GM12878 (cell line): ENCODE results near the gene NDUFA7. TPM values are rescaled to one million over a fixed set of nuclear protein-coding genes. Genes with fewer than 3 reads are reported as not detected.

Source experiments
- ATAC-seq: fragments of 200-7000 bp; cut with Tn5 transposase; 3 replicates; pipeline ENCODE4 v1.9.1; 2020; ENCODE audit warnings: mild to moderate bottlenecking, moderate library complexity
- Bru-seq: library from RNA; stranded (reverse); fragments of 400-500 nt; gene quantifications from one replicate; lab custom pipeline; 2021; lab: Mats Ljungman, UMichigan
- BruChase-seq, 2 experiments: library from RNA; stranded (reverse); fragments of 400-500 nt; gene quantifications; one replicate each; lab custom pipeline; 2021; lab: Mats Ljungman, UMichigan
- BruUV-seq: library from RNA; stranded (reverse); fragments of 400-500 nt; replicated peaks from 2 replicates; lab custom pipeline; 2021; lab: Mats Ljungman, UMichigan
- CTCF ChIA-PET: fragments of 300-600 bp; sonication (Branson Sonifier 250); formaldehyde crosslinking; extraction: SDS; loops from one replicate; lab custom pipeline; 2021; ENCODE audit warnings: inconsistent platforms; lab: Yijun Ruan, JAX
- POLR2A ChIA-PET: fragments of 350-600 bp; formaldehyde crosslinking; extraction: SDS; loops from one replicate; lab custom pipeline; 2021; ENCODE audit warnings: inconsistent platforms; lab: Charles Lee
- RAD21 ChIA-PET: fragments of 300-600 bp; sonication (Branson Sonifier 250); formaldehyde crosslinking; loops from one replicate; lab custom pipeline; 2023; ENCODE audit warnings: antibody characterized with exemption; ENCODE audit not compliant: unreplicated experiment; lab: Charles Lee
- SMC1A ChIA-PET: fragments of 300-600 bp; sonication (Branson Sonifier 250); formaldehyde crosslinking; loops from one replicate; lab custom pipeline; 2023; ENCODE audit not compliant: unreplicated experiment, uncharacterized antibody; lab: Charles Lee
- DNase-seq: peaks from one replicate; pipeline ENCODE4 v3.0.0-alpha.2; 2011; ENCODE audit warnings: low read depth, low spot score
- FAIRE-seq: peaks from 3 replicates; lab custom pipeline; 2011; peaks lifted over from hg19 to GRCh38; lab: Jason Lieb, UNC
- H2AFZ ChIP-seq: 2 replicates; pipeline ENCODE4 v1.6.0; 2011; ENCODE audit warnings: low read depth, low read length, control low read depth; ENCODE audit not compliant: control insufficient read depth
- H3K27ac ChIP-seq: 2 replicates; pipeline ENCODE4 v1.5.1; 2011; ENCODE audit warnings: control low read depth; ENCODE audit not compliant: control insufficient read depth, insufficient read depth
- H3K27me3 ChIP-seq, 2 experiments: replicated peaks in 1 of 2; 2 replicates each; pipeline versions ENCODE4 v1.6.0 to v1.6.1; 2011; ENCODE audit warnings: low read length in 1 of 2; ENCODE audit not compliant: control insufficient read depth in 2 of 2, insufficient read depth in 2 of 2
- H3K36me3 ChIP-seq, 2 experiments: 2 replicates each; pipeline ENCODE4 v1.5.1; 2011; ENCODE audit warnings: low read length in 1 of 2; ENCODE audit not compliant: control insufficient read depth in 2 of 2, insufficient read depth in 2 of 2
- H3K4me1 ChIP-seq: 2 replicates; pipeline ENCODE4 v1.6.1; 2011; ENCODE audit warnings: mild to moderate bottlenecking, low read length, moderate library complexity, mixed read lengths; ENCODE audit not compliant: control insufficient read depth, insufficient read depth
- H3K4me2 ChIP-seq: 2 replicates; pipeline ENCODE4 v1.6.0; 2011; ENCODE audit warnings: control low read depth; ENCODE audit not compliant: control insufficient read depth, insufficient read depth
- H3K4me3 ChIP-seq: fragments of 200-600 bp; sonication (generic); 2 replicates; pipeline ENCODE4 v1.5.1; 2016
- H3K79me2 ChIP-seq: 2 replicates; pipeline ENCODE4 v1.6.0; 2011; ENCODE audit warnings: low read length; ENCODE audit not compliant: control insufficient read depth, insufficient read depth
- H3K9ac ChIP-seq: 2 replicates; pipeline ENCODE4 v1.8.0; 2011; ENCODE audit warnings: low read length, control low read depth, mixed read lengths; ENCODE audit not compliant: control insufficient read depth, insufficient read depth
- H3K9me3 ChIP-seq: replicated peaks from 3 replicates; pipeline ENCODE4 v1.5.1; 2011; ENCODE audit warnings: mild to moderate bottlenecking, low read length; ENCODE audit not compliant: control insufficient read depth, insufficient read depth
- H4K20me1 ChIP-seq: 2 replicates; pipeline ENCODE4 v1.6.0; 2011; ENCODE audit not compliant: control insufficient read depth, insufficient read depth
- CHD4 ChIP-seq: fragments of 200-600 bp; sonication (generic); IDR thresholded peaks from 2 replicates; pipeline ENCODE4 v1.6.1; 2016; ENCODE audit warnings: mild to moderate bottlenecking
- KDM1A ChIP-seq: fragments of 200-600 bp; sonication (generic); IDR thresholded peaks from 2 replicates; pipeline ENCODE4 v1.6.1; 2016; ENCODE audit warnings: borderline replicate concordance
- MTA3 ChIP-seq: IDR thresholded peaks from 2 replicates; pipeline ENCODE4 v1.6.1; 2012; ENCODE audit warnings: low read length, inconsistent platforms, borderline replicate concordance
- MXI1 ChIP-seq: fragments of 150-350 bp; IDR thresholded peaks from 2 replicates; pipeline ENCODE4 v1.6.1; 2011; ENCODE audit warnings: low read depth, mild to moderate bottlenecking, inconsistent platforms, low read length, improper control_type of control experiment
- POLR2AphosphoS2 ChIP-seq: IDR thresholded peaks from 2 replicates; pipeline ENCODE4 v1.6.1; 2011; ENCODE audit warnings: low read depth, mild to moderate bottlenecking, low read length, improper control_type of control experiment, moderate library complexity
- TCF12 ChIP-seq: IDR thresholded peaks from 2 replicates; pipeline ENCODE4 v1.6.1; 2011; ENCODE audit warnings: low read depth, mild to moderate bottlenecking, low read length
- ZNF207 ChIP-seq: fragments of 450-650 bp; IDR thresholded peaks from 2 replicates; pipeline ENCODE4 v1.6.1; 2014; ENCODE audit warnings: antibody characterized with exemption, mild to moderate bottlenecking, borderline replicate concordance
- WGBS: methylation state at CpG from one replicate; pipeline ENCODE4 v1.1.6; 2016; ENCODE audit warnings: low lambda C conversion rate; ENCODE audit not compliant: insufficient replicate concordance, insufficient coverage; ENCODE audit errors: missing lambda C conversion rate; 5-methylcytosine and 5-hydroxymethylcytosine counted together
- in situ Hi-C: fragments of 300-500 bp; cut with MboI; formaldehyde crosslinking; loops from 9 replicates; pipeline ENCODE4 v1.14.3; 2018; ENCODE audit warnings: mixed read lengths
- intact Hi-C: fragments of 100-400 bp; cut with micrococcal nuclease; formaldehyde crosslinking; loops from one replicate; pipeline ENCODE4 v1.14.2; 2022; ENCODE audit not compliant: unreplicated experiment
- long read RNA-seq, 2 experiments: library from polyadenylated mRNA; unstranded; transcript quantifications; one replicate each; pipeline ENCODE4 v2.0.0, GENCODE V29; 2019 to 2020
- polyA minus RNA-seq, 3 experiments: library from RNA; depleted of rRNA, polyadenylated mRNA; stranded (reverse); fragments of >200 nt; gene quantifications; 2 replicates each; pipeline ENCODE4 v1.2.3, GENCODE V29; 2011
- polyA plus RNA-seq, 11 experiments: library from polyadenylated mRNA; depleted of rRNA in 4 of 11; unstranded in 6 of 11; stranded (reverse) in 5 of 11; fragments of >200 nt; fragmentation: Nextera tagmentation in 4 of 11; fragmentation: Illumina TruSeq in 1 of 11; extraction: Ambion mirVana in 4 of 11; extraction: Trizol in 1 of 11; gene quantifications; 1 replicate in 1 of 11; 2 replicates in 10 of 11; pipeline versions ENCODE4 v1.2.1 to v1.2.3, GENCODE V29; 2011 to 2016; ENCODE audit warnings: inconsistent platforms in 2 of 11, missing spikeins in 2 of 11, low read depth in 1 of 11
- total RNA-seq, 4 experiments: library from RNA; depleted of rRNA in 3 of 4; stranded (reverse); fragments of >200 nt in 3 of 4; fragmentation: Illumina TruSeq in 1 of 4; extraction: Trizol in 1 of 4; gene quantifications; 2 replicates each; pipeline versions ENCODE4 v1.2.1 to v1.2.3, GENCODE V29; 2013 to 2021
- TF ChIP-seq, protein P1 (sequence below): fragments of 450-650 bp; IDR thresholded peaks from 2 replicates; pipeline ENCODE4 v1.6.1; 2017; ENCODE audit warnings: low read depth, mild to moderate bottlenecking, moderate library complexity
- TF ChIP-seq, protein P2 (sequence below): fragments of 150-350 bp; IDR thresholded peaks from 2 replicates; pipeline ENCODE4 v1.6.1; 2014; ENCODE audit warnings: mild to moderate bottlenecking, low read depth, low read length
- TF ChIP-seq, protein P3 (sequence below): fragments of 450-650 bp; IDR thresholded peaks from 2 replicates; pipeline ENCODE4 v1.6.1; 2018; ENCODE audit warnings: borderline replicate concordance, mild to moderate bottlenecking; ENCODE audit not compliant: partially characterized antibody

NDUFA7 gene
- total RNA-seq (2013; cell fraction: nucleolus; rRNA removed) = 15.0 and 21.4 TPM in 2 replicates
- total RNA-seq (2014; rRNA removed) (117 and 143 TPM in 2 replicates), total RNA-seq (2014; rRNA removed; fragmentation: Illumina TruSeq; extraction: Trizol) (123 and 132 TPM in 2 replicates), total RNA-seq (2021) (79.0 and 86.3 TPM in 2 replicates), polyA plus RNA-seq (2011; rRNA removed) (44.7 and 94.1 TPM in 2 replicates), polyA plus RNA-seq (2014; fragmentation: Illumina TruSeq; extraction: Trizol) (52.0 and 171 TPM in 2 replicates), polyA plus RNA-seq (2014; fragmentation: Nextera tagmentation; extraction: Ambion mirVana) (100 to 1,000 TPM; 277 to 360 TPM), polyA plus RNA-seq (2014; rRNA removed) (178 and 192 TPM in 2 replicates), polyA plus RNA-seq (2016; fragmentation: Nextera tagmentation; extraction: Ambion mirVana) (100 to 1,000 TPM; 249 to 253 TPM), polyA minus RNA-seq (2011; rRNA and poly(A)+ RNA removed) (41.5 and 84.3 TPM in 2 replicates), Bru-seq, nascent RNA (percentile 71 among the genes with signal in this experiment), BruChase-seq, experiment 1, labeled RNA remaining after a 6-hour chase (percentile 78 among the genes with signal in this experiment), BruChase-seq, experiment 2, labeled RNA remaining after a 2-hour chase (percentile 63 among the genes with signal in this experiment)
- polyA plus RNA-seq (2011; ENCODE audit: low read depth) = 198 TPM
- 121 and 166 TPM in 2 replicates for polyA plus RNA-seq (2011; cell fraction: cytosol; rRNA removed)
- polyA plus RNA-seq (2011; cell fraction: nucleus; rRNA removed) = 70.6 and 105 TPM in 2 replicates
- 87.4 and 102 TPM in 2 replicates for polyA plus RNA-seq (2012)
- 38.0 and 51.8 TPM in 2 replicates for polyA minus RNA-seq (2011; cell fraction: cytosol; rRNA and poly(A)+ RNA removed)
- 13.9 and 26.2 TPM in 2 replicates for polyA minus RNA-seq (2011; cell fraction: nucleus; rRNA and poly(A)+ RNA removed)
- long read RNA-seq, experiment 1, transcript NDUFA7-201 (4 exons, 601 nt) = major isoform, 73 of 73 reads
- long read RNA-seq, experiment 1, partial matches to known transcripts = 0 of 73 reads
- long read RNA-seq, experiment 1, other reads (novel, unspliced or antisense) = 0 of 73 reads
- long read RNA-seq, experiment 2, transcript NDUFA7-202 (5 exons, 569 nt) = minor isoform, 6 of 121 reads
- long read RNA-seq, experiment 2, transcript NDUFA7-201 (4 exons, 601 nt) = major isoform, 114 of 121 reads
- long read RNA-seq, experiment 2, partial matches to known transcripts = 1 of 121 reads
- long read RNA-seq, experiment 2, other reads (novel, unspliced or antisense) = 0 of 121 reads

DNA sequence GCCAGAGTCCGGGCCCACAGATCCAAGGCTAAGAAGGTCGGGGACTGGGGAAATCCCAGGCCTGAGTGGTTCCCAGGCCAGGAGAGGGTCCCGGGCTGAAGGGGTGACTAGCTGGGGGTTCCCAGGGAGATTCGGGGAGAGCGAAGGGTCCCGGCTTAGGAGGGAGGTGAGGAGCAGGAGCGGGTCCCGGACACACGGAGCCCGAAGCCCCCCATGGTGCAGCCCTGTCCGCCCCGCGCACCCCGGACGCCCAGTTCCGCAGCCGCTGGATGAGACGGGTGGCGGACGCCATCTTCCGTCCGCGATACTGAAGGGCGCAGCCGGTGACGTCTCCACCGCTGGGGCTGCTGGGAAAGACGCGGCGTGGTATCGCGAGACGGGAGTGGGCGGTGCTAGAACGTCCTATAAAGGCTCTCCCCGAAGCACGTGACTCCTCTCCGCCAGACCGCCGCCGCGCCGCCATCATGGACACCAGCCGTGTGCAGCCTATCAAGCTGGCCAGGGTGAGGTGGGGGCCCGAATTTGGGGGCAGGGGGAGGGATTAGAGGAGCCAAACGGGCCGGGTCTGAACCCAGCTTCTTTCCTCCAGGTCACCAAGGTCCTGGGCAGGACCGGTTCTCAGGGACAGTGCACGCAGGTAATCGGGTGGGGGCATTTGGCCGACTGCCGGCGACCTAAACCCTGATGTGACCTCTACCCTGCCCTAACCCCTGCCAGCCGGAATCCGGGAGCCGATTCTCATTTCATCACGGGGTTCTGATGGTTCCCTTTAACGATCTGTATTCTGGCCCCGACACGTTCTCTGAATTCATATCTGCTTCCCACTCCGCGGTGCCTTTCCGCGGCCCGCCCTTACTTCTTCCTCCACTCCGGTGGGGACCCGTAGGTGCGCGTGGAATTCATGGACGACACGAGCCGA lies at the start of gene NDUFA7, which contains the start of gene RPS28:
Gene NDUFA7 (minus strand): TSS at position 309 of the 919 bp plus-strand sequence. CDS start 17 bp downstream, at position 292.
Gene RPS28 (plus strand): TSS at position 430 of the 919 bp plus-strand sequence. CDS start 35 bp downstream, at position 465.
- ChIA-PET RAD21 (interaction anchor here (0.7 to 1.9 kb wide), 2 partner anchors 163 to 378 kb away, joined by 3 to 4 read pairs; partner anchors contain the start of gene TIMM44), SMC1A (interaction anchor here (1.3 to 1.4 kb wide), 3 partner anchors 42 to 54 kb away, joined by 3 to 6 read pairs (median 3); no protein-coding TSS in a partner anchor), CTCF (interaction anchor here (0.8 to 1.7 kb wide), 4 partner anchors 15 to 111 kb away, joined by 3 to 6 read pairs (median 4); no protein-coding TSS in a partner anchor), POLR2A (interaction anchor here (0.9 to 1.4 kb wide), 3 partner anchors 10 to 193 kb away, joined by 3 to 4 read pairs (median 3); partner anchors contain the start of gene ZNF414)
- intact Hi-C loops (loop anchor here (5.0 kb wide), 1 partner anchor 54 kb away; no protein-coding TSS in a partner anchor), in situ Hi-C loops (no loop called here)
- Histone ChIP-seq H2AFZ (peak within 1 kb of the TSS; percentile 88), H3K4me1 (peaks cover 21% of the 10 kb centered on the region), H3K36me3 (peaks cover 5 to 10% of the 10 kb centered on the region in 2 experiments), H3K4me3 (peak within 1 kb of the TSS; percentile 98), H3K9me3 (no peaks in the 10 kb centered on the region), H4K20me1 (no peaks in the 10 kb centered on the region), H3K27ac (peak within 1 kb of the TSS; percentile 84), H3K27me3 (no peaks in the 10 kb centered on the region), H3K79me2 (peaks cover 36% of the 10 kb centered on the region), H3K9ac (peak within 1 kb of the TSS; percentile 93), H3K4me2 (peak within 1 kb of the TSS; percentile 97)
- BruUV-seq = TSS peak; percentile 96
- FAIRE-seq (peak; percentile 87), DNase-seq (peak; percentile 91), ATAC-seq (peak; percentile 90)
- under 1% methylated on average over 63 of the region's 72 CpGs for WGBS
- TF ChIP-seq TCF12 = 0 out of 2 replicates have a peak, but pooled peaks have one; percentile 45
- TF ChIP-seq, protein P1, sequence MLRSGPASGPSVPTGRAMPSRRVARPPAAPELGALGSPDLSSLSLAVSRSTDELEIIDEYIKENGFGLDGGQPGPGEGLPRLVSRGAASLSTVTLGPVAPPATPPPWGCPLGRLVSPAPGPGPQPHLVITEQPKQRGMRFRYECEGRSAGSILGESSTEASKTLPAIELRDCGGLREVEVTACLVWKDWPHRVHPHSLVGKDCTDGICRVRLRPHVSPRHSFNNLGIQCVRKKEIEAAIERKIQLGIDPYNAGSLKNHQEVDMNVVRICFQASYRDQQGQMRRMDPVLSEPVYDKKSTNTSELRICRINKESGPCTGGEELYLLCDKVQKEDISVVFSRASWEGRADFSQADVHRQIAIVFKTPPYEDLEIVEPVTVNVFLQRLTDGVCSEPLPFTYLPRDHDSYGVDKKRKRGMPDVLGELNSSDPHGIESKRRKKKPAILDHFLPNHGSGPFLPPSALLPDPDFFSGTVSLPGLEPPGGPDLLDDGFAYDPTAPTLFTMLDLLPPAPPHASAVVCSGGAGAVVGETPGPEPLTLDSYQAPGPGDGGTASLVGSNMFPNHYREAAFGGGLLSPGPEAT = peak; percentile 96
- TF ChIP-seq, protein P2, sequence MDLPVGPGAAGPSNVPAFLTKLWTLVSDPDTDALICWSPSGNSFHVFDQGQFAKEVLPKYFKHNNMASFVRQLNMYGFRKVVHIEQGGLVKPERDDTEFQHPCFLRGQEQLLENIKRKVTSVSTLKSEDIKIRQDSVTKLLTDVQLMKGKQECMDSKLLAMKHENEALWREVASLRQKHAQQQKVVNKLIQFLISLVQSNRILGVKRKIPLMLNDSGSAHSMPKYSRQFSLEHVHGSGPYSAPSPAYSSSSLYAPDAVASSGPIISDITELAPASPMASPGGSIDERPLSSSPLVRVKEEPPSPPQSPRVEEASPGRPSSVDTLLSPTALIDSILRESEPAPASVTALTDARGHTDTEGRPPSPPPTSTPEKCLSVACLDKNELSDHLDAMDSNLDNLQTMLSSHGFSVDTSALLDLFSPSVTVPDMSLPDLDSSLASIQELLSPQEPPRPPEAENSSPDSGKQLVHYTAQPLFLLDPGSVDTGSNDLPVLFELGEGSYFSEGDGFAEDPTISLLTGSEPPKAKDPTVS = no peak
- no peak for TF ChIP-seq KDM1A
- no peak for TF ChIP-seq MTA3
- peak; percentile 87 for TF ChIP-seq MXI1
- TF ChIP-seq, protein P3, sequence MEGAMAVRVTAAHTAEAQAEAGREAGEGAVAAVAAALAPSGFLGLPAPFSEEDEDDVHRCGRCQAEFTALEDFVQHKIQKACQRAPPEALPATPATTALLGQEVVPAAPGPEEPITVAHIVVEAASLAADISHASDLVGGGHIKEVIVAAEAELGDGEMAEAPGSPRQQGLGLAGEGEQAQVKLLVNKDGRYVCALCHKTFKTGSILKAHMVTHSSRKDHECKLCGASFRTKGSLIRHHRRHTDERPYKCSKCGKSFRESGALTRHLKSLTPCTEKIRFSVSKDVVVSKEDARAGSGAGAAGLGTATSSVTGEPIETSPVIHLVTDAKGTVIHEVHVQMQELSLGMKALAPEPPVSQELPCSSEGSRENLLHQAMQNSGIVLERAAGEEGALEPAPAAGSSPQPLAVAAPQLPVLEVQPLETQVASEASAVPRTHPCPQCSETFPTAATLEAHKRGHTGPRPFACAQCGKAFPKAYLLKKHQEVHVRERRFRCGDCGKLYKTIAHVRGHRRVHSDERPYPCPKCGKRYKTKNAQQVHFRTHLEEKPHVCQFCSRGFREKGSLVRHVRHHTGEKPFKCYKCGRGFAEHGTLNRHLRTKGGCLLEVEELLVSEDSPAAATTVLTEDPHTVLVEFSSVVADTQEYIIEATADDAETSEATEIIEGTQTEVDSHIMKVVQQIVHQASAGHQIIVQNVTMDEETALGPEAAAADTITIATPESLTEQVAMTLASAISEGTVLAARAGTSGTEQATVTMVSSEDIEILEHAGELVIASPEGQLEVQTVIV = no peak
- peak; percentile 89 for TF ChIP-seq POLR2AphosphoS2
- no peak for TF ChIP-seq CHD4
- TF ChIP-seq ZNF207 = peak; percentile 88; the same call in 1 of the 2 replicates
